ENCODE measurements around the gene MBD3L2B.

MBD3L2B gene

DNA sequence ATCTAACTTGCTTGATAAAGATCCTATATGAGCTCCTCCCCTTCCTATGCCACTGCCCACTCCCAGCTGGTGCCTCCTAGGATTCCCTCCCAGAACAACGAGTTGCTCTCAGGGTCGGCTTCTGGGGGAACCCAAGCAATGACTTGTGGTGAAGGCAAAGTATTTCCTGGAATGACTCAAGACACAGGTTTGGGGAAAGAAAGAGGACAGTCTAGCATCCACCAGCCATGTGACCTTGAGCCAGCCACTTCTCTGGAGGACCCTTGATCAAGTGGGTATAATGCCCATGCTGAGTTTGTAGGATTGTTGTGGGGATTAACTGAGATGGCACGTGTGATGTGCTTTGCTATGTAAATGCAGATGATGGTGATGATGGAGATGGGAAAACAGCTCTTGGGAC is 33.0 kb downstream of the MBD3L2B start:
- TF ChIP-seq, protein P1, sequence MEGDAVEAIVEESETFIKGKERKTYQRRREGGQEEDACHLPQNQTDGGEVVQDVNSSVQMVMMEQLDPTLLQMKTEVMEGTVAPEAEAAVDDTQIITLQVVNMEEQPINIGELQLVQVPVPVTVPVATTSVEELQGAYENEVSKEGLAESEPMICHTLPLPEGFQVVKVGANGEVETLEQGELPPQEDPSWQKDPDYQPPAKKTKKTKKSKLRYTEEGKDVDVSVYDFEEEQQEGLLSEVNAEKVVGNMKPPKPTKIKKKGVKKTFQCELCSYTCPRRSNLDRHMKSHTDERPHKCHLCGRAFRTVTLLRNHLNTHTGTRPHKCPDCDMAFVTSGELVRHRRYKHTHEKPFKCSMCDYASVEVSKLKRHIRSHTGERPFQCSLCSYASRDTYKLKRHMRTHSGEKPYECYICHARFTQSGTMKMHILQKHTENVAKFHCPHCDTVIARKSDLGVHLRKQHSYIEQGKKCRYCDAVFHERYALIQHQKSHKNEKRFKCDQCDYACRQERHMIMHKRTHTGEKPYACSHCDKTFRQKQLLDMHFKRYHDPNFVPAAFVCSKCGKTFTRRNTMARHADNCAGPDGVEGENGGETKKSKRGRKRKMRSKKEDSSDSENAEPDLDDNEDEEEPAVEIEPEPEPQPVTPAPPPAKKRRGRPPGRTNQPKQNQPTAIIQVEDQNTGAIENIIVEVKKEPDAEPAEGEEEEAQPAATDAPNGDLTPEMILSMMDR (IDR thresholded peaks at IDR 0.05; ENCODE audit: borderline replicate concordance, control extremely low read depth, extremely low read depth, insufficient read depth, missing control alignments) = no peak
- in situ Hi-C loops (cut with MboI; ENCODE audit: low sequenced_read_pairs, unreplicated experiment) = no loop called here
- no peak for DNase-seq (ENCODE audit: low spot score)

DNA sequence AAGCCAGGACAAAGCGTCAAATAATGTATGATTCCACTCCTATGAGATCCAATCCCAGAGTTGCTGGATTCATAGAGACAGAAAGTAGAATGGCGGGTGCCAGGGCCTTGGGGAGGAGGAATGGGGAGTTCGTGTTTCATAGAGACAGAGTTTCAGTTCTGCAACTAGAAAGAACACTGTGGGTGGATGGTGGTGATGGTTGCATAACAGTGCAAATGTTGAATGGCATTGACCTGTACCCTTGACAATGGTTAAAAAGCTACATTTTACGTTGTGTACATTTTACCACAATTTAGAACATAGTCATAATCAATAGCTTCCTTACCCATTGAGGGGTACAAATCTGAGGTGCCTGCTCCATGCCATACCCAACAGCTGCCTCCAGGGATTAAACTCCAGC is 33.4 kb downstream of the MBD3L2B start:
- in situ Hi-C loops (cut with MboI; ENCODE audit: low sequenced_read_pairs, unreplicated experiment) = no loop called here

DNA sequence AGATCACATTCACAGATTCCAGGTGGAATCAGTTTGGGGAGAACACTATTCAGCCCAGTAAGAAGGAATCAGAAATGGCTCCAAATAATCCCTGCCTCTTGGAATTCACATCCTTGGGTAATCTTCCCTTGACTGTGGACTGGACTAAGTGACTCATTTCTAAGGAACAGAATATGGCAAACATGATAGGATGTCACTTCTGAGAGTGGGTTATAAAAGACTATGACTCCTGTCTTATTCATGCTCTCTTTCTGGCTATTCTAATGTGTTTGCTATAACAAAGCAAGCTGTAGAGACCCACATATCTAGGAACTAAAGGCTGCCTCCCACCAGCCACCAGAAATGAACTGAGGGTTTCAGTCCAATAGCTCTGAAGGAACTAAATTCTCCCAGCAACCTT is 37.8 kb downstream of the MBD3L2B start:
- DNase-seq (ENCODE audit: low spot score) = no peak
- TF ChIP-seq, protein P1 (IDR thresholded peaks at IDR 0.05; ENCODE audit: borderline replicate concordance, control extremely low read depth, extremely low read depth, insufficient read depth, missing control alignments) = no peak
- in situ Hi-C loops (cut with MboI; ENCODE audit: low sequenced_read_pairs, unreplicated experiment) = no loop called here

More for the DNA sequence above, 33.4 kb downstream of the MBD3L2B start:
- TF ChIP-seq, protein P1 (IDR thresholded peaks at IDR 0.05; ENCODE audit: borderline replicate concordance, control extremely low read depth, extremely low read depth, insufficient read depth, missing control alignments) = no peak
- no peak for DNase-seq (ENCODE audit: low spot score)

DNA sequence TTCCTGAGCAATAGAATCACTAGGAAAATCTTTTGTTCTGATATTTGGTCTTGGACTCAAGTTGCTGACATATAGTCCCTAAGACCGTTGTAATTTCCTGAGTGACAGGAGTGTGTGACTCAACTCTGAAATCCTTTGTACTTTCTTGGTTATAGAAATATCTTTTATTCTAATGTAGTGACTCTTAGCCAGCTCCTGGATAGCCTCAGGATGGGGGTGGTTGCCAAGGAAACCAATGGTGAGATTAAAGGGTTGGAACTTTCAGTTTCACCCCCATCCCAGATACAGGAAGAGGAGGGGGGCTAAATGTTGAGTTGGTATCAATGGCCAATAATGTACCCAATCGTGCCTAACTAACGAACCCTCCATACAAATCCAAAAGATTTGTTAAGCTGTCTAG is 41.8 kb downstream of the MBD3L2B start:
- TF ChIP-seq, protein P1 (IDR thresholded peaks at IDR 0.05; ENCODE audit: borderline replicate concordance, control extremely low read depth, extremely low read depth, insufficient read depth, missing control alignments) = no peak
- no peak for DNase-seq (ENCODE audit: low spot score)
- in situ Hi-C loops (cut with MboI; ENCODE audit: low sequenced_read_pairs, unreplicated experiment) = no loop called here

DNA sequence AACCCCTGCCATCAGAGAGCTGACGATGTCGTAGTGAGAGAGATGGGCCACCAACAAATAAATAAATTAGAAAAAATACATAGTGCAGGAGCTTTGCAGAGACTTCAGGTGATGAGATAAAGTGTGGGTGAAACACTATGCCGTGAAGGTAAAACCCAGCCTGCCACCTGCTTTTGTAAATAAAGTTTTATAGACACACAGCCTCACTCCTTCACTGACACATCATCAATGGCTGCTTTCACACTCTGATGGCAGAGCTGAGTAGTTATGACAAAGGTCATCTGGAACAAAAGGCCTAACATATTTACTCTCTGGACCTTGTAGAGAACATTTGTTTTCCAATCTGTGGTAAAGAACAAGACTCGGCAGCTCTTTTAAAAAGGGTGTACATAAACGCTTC is 45.0 kb downstream of the MBD3L2B start:
- in situ Hi-C loops (cut with MboI; ENCODE audit: low sequenced_read_pairs, unreplicated experiment) = no loop called here
- no peak for DNase-seq (ENCODE audit: low spot score)
- TF ChIP-seq, protein P1 (IDR thresholded peaks at IDR 0.05; ENCODE audit: borderline replicate concordance, control extremely low read depth, extremely low read depth, insufficient read depth, missing control alignments) = no peak

DNA sequence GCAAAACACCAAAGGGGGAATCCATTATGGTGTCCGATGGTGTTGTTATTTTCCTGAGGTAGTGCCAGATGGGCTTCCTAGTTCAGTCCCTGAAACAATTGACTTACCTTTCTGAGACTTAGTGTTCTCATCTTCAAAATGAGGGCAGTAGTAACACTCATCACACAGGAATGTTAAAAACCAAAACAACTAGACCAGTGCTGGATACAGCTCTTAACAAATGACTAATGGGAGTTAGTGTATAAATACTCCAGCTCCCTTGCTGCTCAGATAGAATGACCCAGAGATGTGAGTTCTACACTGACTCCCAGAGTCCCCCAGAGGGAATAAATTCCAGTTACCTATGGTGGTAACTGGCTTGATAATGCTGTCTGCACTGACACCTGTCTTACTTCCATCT is 49.9 kb downstream of the MBD3L2B start:
- no peak for DNase-seq (ENCODE audit: low spot score)
- TF ChIP-seq, protein P1 (IDR thresholded peaks at IDR 0.05; ENCODE audit: borderline replicate concordance, control extremely low read depth, extremely low read depth, insufficient read depth, missing control alignments) = no peak
- in situ Hi-C loops (cut with MboI; ENCODE audit: low sequenced_read_pairs, unreplicated experiment) = no loop called here

DNA sequence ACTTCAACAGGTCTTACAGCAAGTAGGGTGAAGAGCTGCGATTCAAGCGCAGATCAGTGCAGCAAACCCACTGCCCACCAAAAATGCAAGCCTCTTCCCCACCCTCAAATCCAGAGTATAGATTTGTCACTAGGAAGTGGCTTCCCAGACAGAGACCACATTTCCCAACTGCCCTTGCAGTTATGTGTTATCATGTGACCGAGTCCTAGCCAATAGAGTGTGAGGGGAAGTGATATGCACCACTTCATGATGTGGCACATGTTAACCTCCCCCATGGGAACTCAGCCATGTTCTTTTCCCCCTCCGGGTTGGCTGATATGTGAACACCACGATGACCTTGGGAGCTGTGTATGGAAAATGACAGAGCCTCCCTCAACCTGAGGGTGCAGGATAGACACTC is 50.8 kb downstream of the MBD3L2B start:
- TF ChIP-seq, protein P1 (IDR thresholded peaks at IDR 0.05; ENCODE audit: borderline replicate concordance, control extremely low read depth, extremely low read depth, insufficient read depth, missing control alignments) = no peak
- no peak for DNase-seq (ENCODE audit: low spot score)
- in situ Hi-C loops (cut with MboI; ENCODE audit: low sequenced_read_pairs, unreplicated experiment) = no loop called here

Data from GM13976 (cell line).